ENCODE data around the gene ALG14.

ALG14 gene

DNA sequence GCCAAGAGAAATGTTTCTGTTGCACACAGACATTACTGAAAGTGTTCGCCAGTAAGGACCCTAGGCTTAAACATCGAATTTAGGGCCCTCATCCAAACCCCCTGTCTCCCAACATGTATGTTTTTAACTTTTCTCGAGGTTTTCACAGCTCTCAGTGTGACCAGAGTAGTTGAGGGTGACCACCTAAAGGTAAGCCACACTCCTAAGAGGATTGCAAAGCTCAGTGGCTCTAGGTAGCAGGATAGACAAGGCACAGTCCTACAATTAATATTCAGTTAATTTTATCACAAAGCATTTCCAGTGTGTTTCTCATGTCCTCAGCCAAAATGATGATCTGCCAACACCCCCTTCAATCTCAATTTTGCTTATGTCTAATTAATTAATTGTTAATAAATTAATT lies 695 bp upstream of the ALG14 start:
- TF ChIP-seq, protein P1, sequence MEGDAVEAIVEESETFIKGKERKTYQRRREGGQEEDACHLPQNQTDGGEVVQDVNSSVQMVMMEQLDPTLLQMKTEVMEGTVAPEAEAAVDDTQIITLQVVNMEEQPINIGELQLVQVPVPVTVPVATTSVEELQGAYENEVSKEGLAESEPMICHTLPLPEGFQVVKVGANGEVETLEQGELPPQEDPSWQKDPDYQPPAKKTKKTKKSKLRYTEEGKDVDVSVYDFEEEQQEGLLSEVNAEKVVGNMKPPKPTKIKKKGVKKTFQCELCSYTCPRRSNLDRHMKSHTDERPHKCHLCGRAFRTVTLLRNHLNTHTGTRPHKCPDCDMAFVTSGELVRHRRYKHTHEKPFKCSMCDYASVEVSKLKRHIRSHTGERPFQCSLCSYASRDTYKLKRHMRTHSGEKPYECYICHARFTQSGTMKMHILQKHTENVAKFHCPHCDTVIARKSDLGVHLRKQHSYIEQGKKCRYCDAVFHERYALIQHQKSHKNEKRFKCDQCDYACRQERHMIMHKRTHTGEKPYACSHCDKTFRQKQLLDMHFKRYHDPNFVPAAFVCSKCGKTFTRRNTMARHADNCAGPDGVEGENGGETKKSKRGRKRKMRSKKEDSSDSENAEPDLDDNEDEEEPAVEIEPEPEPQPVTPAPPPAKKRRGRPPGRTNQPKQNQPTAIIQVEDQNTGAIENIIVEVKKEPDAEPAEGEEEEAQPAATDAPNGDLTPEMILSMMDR (IDR thresholded peaks at IDR 0.05; ENCODE audit: low read depth, low read length), result no peak
- no peak for TF ChIP-seq POLR2A (IDR thresholded peaks at IDR 0.05; ENCODE audit: extremely low read depth, insufficient read length)
- TF ChIP-seq MYC (IDR thresholded peaks at IDR 0.05; ENCODE audit: low read depth, low read length), result no peak
- TF ChIP-seq, protein P2, sequence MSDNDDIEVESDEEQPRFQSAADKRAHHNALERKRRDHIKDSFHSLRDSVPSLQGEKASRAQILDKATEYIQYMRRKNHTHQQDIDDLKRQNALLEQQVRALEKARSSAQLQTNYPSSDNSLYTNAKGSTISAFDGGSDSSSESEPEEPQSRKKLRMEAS (IDR thresholded peaks at IDR 0.05; ENCODE audit: low read depth, low read length), result no peak
- peak; percentile 4 for DNase-seq (ENCODE audit: low read depth)
- H3K4me3 ChIP-seq (ENCODE audit: low read depth, low read length), result peak overlapping the region; percentile 93

DNA sequence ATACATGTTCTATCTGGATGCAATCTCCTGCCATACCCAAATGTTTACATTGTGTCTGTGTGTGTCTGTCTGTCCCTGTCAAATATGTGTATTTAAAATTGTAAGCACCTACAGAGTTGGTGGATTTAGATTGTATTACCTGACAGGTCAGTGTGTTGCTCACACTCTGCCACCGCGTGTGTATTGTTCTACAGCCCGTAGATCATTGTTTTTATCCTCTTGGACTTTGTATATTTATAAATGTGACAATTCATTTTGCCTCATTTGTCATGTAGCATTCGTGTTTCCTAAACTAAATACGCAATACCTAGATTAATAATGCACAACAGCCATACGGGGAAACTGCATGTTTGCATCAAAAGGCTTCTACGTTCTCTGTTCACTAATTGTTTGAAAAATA lies 634 bp downstream of the ALG14 start:
- no peak for TF ChIP-seq POLR2A (IDR thresholded peaks at IDR 0.05; ENCODE audit: extremely low read depth, insufficient read length)
- DNase-seq (ENCODE audit: low read depth), result no peak
- H3K4me3 ChIP-seq (ENCODE audit: low read depth, low read length), result peak overlapping the region; percentile 93

DNA sequence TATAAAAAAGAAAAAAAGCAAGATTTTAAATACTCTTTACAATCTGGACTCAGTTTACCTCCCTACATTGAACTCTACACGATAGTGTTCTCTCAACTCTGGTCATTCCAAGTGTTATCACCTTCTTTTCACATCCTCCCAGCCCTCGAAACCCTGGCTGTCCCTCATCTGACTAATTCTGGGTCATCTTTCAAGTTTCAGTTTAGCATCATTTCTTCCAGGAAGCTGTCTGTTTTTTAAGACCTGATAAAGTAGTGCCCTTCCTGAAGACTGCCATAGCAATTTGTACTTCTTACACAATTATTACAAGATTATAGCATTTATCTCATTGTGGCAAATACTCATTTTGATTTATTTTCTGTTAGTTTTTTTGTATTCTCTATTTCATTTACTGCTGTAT lies 1.2 kb downstream of the ALG14 start:
- no peak for TF ChIP-seq POLR2A (IDR thresholded peaks at IDR 0.05; ENCODE audit: extremely low read depth, insufficient read length)
- TF ChIP-seq, protein P1 (IDR thresholded peaks at IDR 0.05; ENCODE audit: low read depth, low read length), result no peak
- TF ChIP-seq MYC (IDR thresholded peaks at IDR 0.05; ENCODE audit: low read depth, low read length), result no peak
- TF ChIP-seq, protein P2 (IDR thresholded peaks at IDR 0.05; ENCODE audit: low read depth, low read length), result no peak
- no peak for DNase-seq (ENCODE audit: low read depth)
- peak overlapping the region; percentile 93 for H3K4me3 ChIP-seq (ENCODE audit: low read depth, low read length)

DNA sequence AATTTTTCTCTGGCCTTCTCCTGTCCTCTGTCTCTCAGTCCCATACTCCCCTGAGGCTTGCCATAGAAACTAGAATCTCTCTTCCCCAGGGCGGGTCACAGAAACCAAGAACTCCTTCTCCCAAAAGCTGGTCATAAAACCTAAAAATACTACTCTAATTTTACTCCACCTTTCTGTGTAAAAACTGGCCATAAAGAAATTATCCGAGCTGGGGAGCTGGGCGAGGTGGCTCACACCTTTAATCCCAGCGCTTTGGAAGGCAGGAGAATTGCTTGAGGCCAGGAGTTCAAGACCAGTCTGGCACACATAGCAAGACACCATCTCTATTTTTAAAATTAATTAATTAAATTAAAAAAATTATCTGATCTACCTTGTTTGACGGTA lies 3.0 kb downstream of the ALG14 start:
- H3K4me3 ChIP-seq (ENCODE audit: low read depth, low read length), result no peak overlapping the region
- no peak for DNase-seq (ENCODE audit: low read depth)
- TF ChIP-seq, protein P2 (IDR thresholded peaks at IDR 0.05; ENCODE audit: low read depth, low read length), result no peak
- TF ChIP-seq, protein P1 (IDR thresholded peaks at IDR 0.05; ENCODE audit: low read depth, low read length), result no peak
- TF ChIP-seq MYC (IDR thresholded peaks at IDR 0.05; ENCODE audit: low read depth, low read length), result no peak
- TF ChIP-seq POLR2A (IDR thresholded peaks at IDR 0.05; ENCODE audit: extremely low read depth, insufficient read length), result no peak

DNA sequence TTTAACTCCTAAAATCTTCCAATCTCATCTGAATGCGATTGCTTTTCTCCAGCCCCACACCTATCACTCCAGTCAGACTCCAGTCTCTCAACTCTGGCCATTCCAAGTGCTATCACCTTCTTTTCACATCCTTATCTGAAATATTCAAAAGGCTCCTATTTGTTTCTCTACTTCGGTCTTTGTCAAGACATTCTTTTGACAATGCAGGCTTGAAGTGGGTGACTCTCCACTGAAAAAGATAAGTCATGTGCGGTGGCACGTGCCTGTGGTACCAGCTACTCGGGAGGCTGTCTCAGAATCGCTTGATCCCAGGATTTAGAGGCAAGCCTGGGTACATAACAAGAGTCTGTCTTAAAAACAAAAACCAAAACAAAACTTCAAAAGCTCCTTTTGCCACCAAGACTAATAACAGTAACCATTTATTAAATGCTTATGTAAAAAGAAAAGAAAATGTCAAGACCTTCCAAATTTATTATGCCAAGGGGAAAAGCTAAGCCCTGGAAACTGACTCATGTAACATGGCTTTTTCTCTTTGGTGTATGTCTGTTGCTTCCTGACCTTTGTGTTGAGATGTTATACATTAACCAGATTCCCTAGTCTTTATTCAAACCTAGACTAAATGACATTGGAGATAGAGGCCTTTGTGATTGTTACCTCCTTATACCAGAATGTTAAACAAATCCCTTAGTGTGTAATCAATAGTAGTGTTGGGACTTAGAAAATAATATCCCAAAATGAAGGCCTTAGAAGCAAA lies 3.6 kb downstream of the ALG14 start:
- TF ChIP-seq MYC (IDR thresholded peaks at IDR 0.05; ENCODE audit: low read depth, low read length) (no peak), POLR2A (IDR thresholded peaks at IDR 0.05; ENCODE audit: extremely low read depth, insufficient read length) (no peak)
- TF ChIP-seq, protein P1 (IDR thresholded peaks at IDR 0.05; ENCODE audit: low read depth, low read length), result no peak
- TF ChIP-seq, protein P2 (IDR thresholded peaks at IDR 0.05; ENCODE audit: low read depth, low read length), result no peak
- DNase-seq (ENCODE audit: low read depth), result no peak

DNA sequence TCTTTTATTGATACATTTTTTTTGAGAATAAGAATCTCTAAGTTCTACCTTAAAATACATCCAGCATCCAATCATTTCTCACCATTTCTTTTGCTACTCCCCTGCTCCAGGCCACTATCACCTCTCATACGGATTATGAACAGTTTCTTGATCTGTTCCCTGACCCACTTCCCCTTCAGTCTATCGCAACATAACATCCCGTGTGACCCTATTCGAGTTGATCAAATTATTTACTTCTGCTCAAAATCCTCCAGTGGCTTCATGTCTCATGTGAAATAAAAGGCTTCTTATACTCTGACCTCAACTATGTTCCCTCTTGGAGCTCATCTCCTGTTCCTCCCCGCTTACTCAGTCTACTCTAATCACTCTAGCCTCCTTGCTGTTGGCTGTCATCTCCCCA lies 5.2 kb downstream of the ALG14 start:
- DNase-seq (ENCODE audit: low read depth), result peak; percentile 8
- TF ChIP-seq, protein P2 (IDR thresholded peaks at IDR 0.05; ENCODE audit: low read depth, low read length), result no peak
- TF ChIP-seq POLR2A (IDR thresholded peaks at IDR 0.05; ENCODE audit: extremely low read depth, insufficient read length) (no peak), MYC (IDR thresholded peaks at IDR 0.05; ENCODE audit: low read depth, low read length) (no peak)
- TF ChIP-seq, protein P1 (IDR thresholded peaks at IDR 0.05; ENCODE audit: low read depth, low read length), result no peak
- no peak overlapping the region for H3K4me3 ChIP-seq (ENCODE audit: low read depth, low read length)

More for the DNA sequence above, 3.6 kb downstream of the ALG14 start:
- H3K4me3 ChIP-seq (ENCODE audit: low read depth, low read length), result no peak overlapping the region

Data from NB4 (cell line).